HK-2 (cell line): Measurements from ENCODE around the gene STX4.

Source experiments
- DNase-seq: peaks from one replicate; pipeline ENCODE4 v3.0.0-alpha.2; 2018; ENCODE audit not compliant: unreplicated experiment

Gene STX4

DNA sequence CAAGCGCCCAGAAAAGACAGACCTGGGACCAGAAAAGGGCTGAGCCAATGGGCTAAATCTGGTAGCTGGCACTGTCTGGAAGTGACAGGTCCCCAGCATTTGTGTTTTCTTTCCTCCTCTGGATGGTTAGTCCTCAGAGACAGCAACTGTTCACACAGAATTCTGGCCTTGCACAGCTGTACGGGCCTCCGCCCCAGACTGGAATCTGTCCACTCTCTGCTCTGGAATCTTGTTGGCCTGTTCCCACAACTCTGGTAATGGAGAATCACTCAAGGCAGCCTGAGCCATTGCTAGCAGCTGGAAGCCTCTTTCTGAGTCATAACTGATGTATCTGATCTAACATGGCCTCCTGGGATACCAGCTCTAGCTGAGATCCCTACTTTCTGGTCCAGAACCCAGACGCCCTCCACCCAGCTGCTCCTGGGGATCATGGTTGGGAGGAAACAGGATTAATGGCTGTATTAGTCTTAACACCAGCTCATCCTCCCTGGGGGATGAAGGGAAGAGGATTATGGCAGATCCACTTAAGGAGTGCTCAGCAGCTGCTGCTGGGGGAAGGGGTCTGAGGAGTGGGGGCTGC lies 31.6 kb downstream of the STX4 start:
- no peak for DNase-seq

DNA sequence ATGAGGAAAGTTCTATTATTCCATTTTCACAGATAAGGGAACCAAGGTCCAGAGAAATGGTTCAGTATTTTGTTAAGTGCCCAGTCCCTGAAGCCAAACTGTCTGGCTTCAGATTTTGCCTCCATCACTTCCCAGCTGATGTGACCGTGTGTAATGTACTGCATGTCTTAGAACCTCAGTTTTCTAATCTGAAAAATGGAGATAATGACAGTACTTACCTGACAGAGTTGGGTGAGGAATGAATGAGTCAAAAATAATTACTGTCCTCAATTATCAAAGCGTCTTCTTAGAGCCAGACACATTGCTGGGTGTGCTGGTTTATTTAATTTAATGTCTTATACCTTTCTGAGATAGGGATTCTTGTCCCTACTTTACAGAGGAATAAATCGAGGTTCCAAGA lies 34.0 kb downstream of the STX4 start:
- DNase-seq = no peak

DNA sequence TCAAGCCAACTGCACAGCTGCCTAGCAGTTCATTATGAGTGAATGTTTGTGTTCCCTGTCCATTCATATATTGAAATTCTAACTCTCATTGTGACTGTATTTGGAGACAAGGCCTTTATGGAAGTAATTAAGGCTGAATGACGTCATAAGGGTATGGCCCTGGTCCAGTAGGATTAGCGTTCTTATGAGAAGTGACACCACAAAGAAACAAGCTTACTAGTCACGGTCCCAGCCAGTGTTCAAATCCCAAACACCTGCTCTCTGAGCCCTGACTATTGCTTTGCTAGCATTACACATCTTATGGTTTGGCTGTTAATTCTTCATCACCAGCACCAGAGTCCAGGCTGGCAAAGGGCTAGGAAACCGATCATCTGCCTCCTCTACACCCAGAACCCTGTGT lies 38.5 kb downstream of the STX4 start:
- no peak for DNase-seq

DNA sequence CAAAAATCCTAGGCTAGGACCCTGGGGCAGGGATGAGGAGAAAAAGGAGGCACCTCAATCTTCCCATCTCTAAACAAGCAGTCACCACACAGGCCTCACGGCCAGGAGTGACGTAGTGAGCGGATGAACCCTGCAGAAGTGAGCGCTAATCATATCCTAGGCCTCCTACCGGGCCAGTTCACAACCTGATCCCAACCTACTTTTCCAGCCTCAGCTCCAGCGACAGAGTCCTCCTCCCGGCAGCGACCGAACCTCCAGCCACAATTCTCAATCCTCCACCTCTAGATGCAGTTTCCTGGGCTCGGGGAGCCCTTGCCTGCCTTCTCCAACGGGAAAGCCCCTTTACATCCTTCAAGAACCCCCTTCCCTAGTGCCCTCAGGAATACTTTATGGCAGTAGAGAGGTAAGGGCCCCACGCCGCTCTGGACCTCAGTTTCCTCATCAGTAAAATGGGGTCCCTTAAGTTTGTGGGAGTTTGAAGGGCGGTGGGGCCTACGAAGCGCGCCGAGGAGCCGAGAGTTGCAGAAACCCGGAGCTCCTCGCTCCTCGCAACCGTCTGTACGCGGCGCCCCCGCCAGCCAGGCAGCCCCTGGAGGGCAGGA lies 39.3 kb downstream of the STX4 start:
- peak; percentile 57 for DNase-seq

DNA sequence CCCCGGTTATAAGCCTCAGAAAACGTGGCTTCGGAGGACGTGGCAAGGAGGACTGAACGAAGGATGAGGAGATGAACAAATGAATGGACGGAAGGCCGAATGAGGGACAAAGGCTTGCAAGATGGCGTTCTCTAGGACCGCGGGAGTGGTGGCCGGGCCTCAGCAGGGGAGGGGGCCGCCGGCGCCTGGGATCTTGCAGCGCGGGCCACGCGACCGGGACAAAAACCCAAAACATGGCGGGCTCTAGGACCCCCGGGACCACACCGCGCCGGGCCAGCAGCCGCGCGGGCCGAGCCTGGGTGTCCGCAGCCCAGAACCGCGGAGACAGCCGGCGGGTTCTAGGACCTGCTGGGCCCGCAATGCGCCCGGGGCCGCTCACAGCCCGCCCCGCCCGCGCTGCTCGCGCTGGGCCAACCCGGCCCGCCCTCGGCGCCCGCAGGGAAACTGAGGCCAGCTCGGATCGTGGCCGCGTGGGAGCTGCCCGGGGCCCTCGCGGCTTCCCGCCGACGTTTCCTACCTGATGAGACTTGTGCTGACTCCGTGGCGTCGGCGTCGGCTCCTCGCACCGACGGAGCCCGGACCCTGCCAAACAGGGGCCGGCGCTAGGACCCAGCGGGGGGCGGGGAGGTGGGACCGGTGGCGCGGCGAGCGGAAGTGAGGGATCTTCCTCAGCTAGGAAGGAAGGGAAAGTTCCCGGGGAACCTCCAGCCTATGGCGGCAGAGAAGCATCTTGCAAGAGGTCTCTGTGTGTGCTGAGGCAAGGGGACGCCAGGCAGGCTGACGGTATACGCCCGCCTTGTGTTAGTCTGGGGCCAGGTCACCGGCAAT lies 40.0 kb downstream of the STX4 start:
- peak; percentile 92 for DNase-seq

DNA sequence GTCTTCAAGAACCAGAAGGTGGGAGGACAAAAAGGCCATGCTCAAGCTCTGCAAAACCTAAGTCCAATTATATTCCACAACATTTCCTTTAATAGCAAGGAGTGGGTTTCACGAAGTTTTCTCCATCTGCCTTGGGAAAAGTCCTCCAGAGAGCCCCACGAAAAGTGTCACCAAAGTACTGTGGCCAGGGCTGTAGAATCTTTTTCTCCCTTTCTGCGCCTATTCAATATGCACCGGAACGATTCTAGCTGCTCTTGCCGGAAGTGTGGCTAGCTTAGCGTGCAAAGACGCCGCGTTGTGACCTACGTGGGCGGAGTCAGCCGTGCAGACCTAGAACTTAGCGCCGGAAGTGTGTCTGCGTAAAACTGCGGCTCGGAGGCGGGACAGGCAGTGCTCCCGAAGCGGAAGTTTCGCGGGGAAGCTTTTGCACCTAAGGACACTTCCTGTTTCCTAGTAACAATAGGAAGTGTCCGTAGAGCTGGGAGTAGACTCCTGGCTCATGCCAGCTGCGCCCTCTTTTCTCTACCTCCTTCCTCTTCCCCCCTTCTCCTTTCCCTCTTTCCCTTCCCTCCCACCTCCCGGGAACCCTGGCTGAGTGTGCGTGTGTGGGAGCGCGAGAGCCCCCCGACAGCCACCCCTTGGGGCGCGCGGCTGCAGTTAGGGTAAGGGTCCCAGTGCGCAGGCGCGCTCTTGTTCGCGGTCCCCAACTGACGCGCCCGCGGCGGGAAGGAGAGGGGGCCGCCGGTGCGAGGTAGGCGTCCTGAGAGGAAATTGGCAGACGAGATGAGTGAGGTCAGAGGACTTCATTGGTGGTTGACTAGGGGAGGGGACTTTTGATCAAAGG lies 40.8 kb downstream of the STX4 start, which contains the start of the genes ZNF646 and ZNF668:
Gene ZNF646, plus strand, starts transcription at position 453 of the 844 bp plus-strand sequence. CDS start 1,903 bp downstream, outside the sequence.
Gene ZNF668, minus strand, starts transcription at position 271 of the 844 bp plus-strand sequence. CDS start 9,781 bp downstream, outside the sequence.
- DNase-seq = peak; percentile 99

DNA sequence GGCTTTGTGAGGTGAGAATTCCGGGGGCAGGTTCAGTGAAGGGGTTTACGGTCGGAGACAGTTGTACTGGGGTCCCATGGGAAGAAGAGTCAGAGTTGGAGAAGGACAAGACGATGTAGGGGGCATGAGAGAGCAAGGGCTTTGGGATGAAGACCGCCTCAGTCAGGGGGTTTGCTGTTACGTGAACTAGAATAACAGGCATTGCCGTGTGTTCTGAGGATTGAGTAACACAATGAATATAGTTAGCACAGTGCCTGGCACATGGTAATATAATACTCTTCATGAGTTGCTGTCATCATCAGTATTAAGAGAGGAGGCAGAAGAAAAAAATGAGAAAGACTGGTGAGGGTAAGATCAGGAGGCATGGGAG lies 41.4 kb downstream of the STX4 start:
- DNase-seq = no peak

DNA sequence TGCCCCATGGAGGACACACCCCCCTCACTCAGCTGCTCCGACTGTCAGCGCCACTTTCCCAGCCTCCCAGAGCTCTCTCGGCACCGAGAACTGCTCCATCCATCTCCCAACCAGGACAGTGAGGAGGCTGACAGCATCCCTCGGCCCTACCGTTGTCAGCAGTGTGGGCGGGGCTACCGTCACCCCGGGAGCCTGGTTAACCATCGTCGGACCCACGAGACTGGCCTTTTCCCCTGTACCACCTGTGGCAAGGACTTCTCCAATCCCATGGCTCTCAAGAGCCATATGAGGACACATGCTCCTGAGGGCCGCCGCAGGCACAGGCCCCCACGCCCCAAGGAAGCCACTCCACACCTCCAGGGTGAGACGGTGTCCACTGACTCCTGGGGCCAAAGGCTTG lies 43.0 kb downstream of the STX4 start:
- DNase-seq = no peak

DNA sequence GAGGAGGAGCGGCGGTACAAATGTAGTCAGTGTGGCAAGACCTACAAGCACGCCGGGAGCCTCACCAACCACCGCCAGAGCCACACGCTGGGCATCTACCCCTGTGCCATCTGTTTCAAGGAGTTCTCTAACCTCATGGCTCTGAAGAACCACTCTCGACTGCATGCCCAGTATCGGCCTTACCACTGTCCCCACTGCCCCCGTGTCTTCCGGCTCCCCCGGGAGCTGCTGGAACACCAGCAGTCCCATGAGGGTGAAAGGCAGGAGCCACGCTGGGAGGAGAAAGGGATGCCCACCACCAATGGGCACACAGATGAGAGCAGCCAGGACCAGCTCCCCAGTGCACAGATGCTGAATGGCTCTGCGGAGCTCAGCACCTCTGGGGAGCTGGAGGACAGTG lies 43.7 kb downstream of the STX4 start:
- DNase-seq = no peak

DNA sequence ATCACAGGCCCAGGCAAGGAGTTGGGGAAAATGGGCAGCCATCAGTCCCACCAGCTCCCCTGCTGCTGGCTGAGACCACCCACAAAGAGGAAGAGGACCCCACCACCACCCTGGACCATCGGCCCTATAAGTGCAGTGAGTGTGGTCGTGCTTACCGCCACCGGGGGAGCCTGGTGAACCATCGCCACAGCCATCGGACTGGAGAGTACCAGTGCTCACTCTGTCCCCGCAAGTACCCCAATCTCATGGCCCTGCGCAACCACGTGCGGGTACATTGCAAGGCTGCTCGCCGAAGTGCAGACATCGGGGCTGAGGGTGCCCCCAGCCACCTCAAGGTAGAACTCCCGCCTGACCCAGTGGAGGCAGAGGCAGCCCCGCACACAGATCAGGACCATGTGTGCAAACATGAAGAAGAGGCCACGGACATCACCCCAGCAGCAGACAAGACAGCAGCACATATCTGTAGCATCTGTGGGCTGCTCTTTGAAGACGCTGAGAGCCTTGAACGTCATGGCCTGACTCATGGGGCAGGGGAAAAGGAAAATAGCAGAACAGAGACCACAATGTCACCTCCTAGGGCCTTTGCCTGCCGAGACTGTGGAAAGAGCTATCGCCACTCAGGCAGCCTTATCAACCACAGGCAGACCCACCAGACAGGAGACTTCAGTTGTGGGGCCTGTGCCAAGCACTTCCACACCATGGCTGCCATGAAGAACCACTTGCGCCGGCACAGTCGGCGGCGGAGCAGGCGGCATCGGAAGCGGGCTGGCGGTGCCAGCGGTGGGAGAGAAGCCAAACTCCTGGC lies 44.4 kb downstream of the STX4 start:
- DNase-seq = no peak

DNA sequence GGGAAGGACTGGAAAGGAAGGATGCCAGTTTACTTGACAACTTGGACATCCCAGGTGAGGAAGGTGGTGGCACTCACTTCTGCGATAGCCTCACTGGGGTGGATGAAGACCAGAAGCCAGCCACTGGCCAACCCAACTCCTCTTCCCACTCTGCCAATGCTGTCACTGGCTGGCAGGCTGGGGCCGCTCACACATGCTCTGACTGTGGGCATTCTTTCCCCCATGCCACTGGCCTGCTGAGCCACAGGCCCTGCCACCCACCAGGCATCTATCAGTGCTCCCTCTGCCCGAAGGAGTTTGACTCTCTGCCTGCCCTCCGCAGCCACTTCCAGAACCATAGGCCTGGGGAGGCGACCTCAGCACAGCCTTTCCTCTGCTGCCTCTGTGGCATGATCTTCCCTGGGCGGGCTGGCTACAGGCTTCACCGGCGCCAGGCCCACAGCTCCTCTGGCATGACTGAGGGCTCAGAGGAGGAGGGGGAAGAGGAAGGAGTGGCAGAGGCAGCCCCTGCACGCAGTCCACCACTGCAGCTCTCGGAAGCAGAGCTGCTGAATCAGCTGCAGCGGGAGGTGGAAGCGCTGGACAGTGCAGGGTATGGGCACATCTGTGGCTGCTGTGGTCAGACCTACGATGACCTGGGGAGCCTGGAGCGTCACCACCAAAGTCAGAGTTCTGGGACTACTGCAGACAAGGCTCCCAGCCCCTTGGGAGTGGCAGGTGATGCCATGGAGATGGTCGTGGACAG lies 45.4 kb downstream of the STX4 start:
- no peak for DNase-seq

DNA sequence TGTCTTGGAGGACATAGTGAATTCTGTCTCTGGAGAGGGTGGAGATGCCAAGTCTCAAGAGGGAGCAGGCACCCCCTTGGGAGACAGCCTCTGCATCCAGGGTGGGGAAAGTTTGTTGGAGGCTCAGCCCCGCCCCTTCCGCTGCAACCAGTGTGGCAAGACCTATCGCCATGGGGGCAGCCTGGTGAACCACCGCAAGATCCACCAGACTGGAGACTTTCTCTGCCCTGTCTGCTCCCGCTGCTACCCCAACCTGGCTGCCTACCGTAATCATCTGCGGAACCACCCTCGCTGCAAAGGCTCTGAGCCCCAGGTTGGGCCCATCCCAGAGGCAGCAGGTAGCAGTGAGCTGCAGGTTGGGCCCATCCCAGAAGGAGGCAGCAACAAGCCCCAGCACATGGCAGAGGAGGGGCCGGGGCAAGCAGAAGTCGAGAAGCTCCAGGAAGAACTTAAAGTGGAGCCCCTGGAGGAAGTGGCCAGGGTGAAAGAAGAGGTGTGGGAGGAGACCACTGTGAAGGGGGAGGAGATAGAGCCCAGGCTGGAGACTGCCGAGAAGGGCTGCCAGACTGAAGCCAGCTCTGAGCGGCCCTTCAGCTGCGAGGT lies 46.1 kb downstream of the STX4 start:
- no peak for DNase-seq

DNA sequence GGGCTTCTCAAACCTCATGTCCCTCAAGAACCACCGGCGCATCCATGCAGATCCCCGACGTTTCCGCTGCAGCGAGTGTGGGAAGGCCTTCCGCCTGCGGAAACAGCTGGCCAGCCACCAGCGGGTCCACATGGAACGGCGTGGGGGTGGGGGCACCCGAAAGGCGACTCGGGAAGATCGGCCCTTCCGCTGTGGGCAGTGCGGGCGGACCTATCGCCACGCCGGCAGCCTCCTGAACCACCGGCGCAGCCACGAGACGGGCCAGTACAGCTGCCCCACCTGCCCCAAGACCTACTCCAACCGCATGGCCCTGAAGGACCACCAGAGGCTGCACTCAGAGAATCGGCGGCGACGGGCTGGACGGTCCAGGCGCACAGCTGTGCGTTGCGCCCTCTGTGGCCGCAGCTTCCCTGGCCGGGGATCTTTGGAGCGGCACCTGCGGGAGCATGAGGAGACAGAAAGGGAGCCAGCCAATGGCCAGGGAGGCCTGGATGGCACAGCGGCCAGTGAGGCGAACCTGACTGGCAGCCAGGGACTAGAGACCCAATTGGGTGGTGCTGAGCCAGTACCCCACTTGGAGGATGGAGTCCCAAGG lies 46.8 kb downstream of the STX4 start:
- DNase-seq = no peak

DNA sequence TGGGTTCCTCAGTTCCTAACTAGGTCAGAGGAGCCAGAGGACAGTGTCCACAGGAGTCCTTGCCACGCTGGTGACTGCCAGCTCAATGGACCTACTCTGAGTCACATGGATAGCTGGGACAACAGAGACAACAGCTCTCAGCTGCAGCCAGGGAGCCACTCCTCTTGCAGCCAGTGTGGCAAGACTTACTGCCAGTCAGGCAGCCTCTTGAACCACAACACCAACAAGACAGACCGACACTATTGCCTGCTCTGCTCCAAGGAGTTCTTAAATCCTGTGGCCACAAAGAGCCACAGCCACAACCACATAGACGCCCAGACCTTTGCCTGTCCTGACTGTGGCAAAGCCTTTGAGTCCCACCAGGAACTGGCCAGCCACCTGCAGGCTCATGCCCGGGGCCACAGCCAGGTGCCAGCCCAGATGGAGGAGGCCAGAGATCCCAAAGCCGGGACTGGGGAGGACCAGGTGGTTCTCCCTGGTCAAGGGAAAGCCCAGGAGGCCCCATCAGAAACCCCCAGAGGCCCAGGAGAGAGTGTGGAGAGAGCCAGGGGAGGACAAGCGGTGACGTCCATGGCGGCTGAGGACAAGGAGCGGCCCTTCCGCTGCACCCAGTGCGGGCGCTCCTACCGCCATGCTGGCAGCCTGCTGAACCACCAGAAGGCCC lies 47.5 kb downstream of the STX4 start:
- no peak for DNase-seq

DNA sequence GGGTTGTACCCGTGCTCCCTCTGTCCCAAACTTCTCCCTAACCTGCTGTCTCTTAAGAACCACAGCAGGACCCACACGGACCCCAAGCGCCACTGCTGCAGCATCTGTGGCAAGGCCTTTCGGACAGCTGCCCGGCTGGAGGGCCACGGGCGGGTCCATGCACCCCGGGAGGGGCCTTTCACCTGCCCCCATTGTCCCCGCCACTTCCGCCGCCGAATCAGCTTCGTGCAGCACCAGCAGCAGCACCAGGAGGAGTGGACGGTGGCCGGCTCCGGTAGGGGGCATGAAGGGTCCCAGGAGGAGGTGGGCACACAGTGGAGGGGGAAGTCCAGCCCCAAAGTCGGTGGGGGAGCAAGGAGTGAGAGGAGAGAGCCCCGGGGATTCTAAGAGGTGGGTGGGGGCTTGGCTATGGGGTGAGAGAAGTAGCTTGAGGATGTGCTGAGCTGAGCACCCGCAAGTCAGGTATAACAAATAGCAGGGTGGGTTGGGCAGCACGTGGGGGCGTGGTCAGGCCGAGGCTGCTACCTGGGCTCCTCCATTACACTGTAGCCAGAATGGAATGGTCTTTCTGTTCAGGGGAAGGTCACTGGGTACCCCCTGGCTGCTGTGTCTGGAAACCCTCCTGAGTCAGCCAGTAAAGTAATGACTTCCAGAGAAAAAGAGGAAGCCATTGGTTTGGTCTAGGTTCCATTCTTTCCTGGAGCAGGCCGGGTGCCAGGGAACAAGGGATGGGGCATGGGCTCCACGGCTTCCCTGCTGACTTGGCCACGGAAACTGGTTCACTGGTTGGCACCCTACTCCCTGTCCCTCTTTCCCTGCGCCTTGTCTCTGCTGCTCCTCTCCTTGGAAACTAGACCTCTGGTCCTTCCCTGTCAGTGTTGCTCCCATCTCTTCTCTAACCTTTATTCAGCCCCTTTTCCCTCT lies 48.3 kb downstream of the STX4 start:
- no peak for DNase-seq

DNA sequence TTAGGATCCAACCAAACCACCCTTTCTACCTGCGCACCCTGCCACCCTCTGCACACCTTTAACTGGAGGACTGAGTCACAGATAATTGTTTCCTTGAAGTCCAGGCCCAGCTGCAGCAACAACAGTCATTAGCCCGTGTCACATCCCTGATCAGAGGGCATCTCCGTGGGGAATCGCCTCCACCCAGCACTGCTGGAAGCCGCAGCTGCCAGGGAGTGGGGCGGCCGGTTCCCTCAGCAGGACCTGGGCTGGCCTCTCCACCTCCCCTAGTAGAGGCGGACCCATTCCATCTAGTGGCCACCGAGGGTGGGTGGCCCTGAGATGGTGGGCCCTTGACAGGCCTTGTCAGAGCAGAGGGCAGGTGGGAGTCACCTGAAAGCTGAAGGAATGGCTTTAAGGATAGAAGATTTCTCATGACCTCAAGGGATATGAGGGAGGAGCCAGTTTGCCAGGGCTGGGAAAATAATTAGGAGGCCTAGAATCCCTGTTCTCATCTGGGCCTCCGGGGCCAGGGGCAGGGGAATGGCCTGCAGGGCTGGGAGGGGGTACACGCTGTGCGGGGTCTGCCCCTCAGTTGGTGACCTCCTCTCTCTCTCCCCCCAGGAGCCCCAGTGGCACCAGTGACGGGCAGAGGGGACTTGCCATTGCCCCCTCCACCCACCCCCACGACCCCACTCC lies 49.1 kb downstream of the STX4 start:
- DNase-seq = no peak

DNA sequence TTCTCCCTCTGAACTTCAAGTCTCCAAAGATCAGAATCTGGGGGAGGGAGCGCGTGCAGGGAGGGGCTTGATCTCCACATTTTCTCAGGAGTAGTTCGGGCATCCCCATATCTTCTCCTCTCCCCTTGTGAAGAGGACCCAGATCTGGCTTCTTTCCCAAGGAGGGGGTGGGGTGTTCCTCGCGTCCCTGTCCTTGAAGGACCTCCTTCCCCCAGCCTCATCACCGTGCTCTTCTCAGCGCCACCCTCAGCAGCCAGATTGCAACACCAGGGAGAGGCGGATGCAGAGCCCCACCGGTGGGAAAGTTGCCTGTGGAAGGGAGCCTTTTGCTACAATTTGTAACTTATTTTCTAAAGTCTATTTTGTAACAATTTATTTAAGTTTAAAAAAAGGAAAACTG lies 49.7 kb downstream of the STX4 start:
- DNase-seq = no peak
